ELF-1 (cell line): Measurements from ENCODE around the gene CACNB4.
"Not testable (repeated sequence)": the region's sequence is repeated elsewhere in the genome, so short reads cannot be mapped to it uniquely, and the experiment has no call there.

Source experiments
- DNase-seq: peaks from one replicate; pipeline ENCODE4 v3.0.0-alpha.2; 2016; ENCODE audit warnings: low read depth, low spot score

The CACNB4 gene

GRCh38 chr2:151906633-151906998 is 192.2 kb downstream of the CACNB4 start:
- DNase-seq: no peak

- DNase-seq: no peak
These were observed 192.7 kb downstream of the CACNB4 start for GRCh38 chr2:151905963-151906632.

- DNase-seq: no peak
These were observed 194.0 kb downstream of the CACNB4 start for GRCh38 chr2:151904807-151905206.

DNA sequence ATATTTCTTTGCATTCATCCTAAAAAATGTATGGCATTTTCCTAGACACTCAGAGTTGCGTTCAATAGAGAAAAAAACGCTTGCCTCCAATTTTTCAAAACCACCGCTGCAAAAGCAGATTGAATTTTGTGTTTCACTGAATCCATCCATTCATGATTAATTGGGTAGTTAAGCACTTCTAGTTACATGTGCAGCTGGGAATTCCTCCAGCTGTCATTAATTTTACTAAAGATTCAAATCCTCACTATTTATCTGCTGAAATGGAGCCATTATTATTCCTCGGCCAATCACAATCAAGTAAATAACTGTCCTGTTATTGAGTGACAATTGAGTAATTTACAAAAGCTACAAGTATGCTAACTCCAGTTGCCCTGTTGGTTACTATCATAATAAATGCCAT is 194.8 kb downstream of the CACNB4 start:
- no peak for DNase-seq

- DNase-seq: no peak
These were observed 196.0 kb downstream of the CACNB4 start for GRCh38 chr2:151902829-151903228.

DNA sequence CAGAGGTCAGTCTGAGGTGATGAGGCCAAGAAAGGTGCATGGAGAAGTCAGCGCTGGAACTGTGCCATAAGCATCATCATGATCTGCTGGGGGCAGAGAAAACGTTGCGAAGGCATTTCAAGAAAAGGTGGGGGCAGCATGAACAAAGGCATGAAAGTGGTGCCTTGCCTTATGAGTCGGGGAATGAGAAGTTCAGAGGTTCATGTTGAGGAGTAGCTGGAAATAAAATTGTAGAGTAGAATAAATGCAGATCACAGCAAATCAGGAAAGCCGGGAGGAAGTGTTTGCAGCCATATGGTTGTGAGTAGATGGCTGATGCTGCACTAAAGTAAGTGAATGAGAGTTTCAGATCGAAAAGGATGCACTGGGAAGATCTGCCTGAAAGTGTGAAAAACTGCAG is 198.5 kb downstream of the CACNB4 start:
- no peak for DNase-seq

DNA sequence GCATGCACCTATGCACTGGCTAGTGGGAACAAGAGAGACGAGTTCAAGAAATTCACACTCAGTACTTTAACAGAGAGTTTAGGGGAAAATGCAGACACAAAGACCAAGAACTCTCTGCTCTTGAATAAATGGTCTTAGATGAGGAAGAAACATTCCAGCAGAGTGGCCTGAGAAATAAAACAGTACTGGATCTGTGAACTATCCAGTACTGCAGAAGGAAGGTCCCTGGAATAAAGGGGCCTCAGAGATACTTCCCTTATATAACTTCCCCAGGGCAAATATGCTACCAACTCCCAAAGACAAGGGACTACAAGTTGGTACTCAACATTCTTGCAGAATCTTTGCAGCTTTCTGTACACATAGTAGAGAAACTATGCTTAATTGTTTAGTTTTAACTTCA is 199.7 kb downstream of the CACNB4 start:
- no peak for DNase-seq

DNA sequence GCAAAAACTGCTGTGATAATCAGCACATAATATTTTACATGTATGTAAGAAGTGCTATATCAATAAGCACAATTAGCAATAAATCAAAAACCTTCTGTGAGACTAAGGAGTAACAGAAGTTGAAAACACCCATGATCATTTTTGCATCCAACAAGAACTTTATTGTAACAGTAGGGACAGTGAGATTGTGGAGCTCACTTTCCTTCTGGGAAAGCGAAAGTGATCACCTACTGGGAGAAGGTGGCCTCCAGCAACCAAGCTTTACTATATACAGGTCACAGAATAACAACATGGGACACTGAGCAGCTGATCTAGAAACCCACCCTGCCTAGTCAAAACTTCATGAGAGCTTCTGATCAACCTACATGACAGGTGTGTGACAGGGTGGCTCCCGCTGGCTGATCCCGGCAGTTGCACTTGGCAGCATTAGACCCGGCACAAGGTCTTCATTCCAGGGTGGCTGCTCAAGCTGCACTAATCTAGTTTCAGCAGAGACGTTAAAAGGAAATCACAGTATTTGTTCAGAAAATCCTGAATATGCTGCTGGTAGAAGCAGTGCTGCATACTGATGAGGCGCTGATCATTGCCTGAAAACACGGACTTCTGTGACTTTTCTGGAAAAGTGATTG is 207.2 kb downstream of the CACNB4 start:
- no peak for DNase-seq

GRCh38 chr2:151887164-151887563 is 211.7 kb downstream of the CACNB4 start:
- no peak for DNase-seq

GRCh38 chr2:151886241-151886640 is 212.6 kb downstream of the CACNB4 start:
- no peak for DNase-seq

DNA sequence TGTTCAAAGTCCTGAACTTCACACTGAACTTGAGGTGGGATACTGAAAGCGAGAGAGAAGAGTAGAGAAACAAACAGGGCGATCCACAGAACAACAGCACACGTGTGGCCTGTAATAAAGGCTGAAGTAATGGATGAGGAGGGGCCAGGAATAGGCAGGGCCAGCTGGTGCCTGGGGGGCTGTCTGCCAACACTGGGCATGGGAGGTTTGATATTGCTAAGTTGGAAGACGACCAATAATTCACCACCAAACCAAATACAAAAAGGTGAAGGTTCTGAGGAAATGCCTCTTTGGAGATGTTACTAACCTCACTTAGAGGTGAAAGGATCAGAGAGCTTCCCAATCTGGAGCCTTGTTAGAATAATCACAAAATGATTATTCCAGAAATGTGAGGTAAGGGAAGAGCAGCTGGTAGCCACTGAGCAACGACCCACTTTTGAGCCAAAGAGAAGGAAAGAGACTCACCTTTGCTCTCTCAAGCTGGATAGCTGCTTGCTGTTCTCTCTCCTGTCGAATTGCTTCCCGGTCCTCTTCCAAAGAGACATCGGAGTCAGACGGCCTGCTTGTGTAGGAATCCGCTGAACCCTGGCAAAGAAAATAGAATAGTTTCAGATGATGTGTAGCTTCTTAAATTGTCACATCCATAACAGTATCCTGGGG is 215.9 kb downstream of the CACNB4 start:
- no peak for DNase-seq

DNA sequence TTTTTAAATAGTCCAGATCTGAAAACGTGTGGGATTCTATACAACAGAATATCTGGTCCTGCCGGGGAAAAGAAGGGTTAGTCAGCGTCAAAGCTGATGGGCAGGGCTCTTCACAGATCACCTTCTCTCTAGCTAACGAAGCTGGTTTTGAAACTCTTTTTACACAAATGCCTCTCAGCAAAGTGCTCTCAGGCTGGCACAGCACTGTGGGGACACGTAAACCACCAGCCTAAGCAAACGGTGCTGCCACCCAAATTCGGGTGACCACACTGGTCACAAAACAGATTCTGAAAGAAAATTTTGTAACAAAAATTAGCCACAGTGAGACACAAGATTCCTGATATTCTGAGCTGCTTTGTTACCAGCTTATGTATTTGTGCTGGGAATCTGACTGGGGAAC is 217.5 kb downstream of the CACNB4 start:
- DNase-seq: no peak

DNA sequence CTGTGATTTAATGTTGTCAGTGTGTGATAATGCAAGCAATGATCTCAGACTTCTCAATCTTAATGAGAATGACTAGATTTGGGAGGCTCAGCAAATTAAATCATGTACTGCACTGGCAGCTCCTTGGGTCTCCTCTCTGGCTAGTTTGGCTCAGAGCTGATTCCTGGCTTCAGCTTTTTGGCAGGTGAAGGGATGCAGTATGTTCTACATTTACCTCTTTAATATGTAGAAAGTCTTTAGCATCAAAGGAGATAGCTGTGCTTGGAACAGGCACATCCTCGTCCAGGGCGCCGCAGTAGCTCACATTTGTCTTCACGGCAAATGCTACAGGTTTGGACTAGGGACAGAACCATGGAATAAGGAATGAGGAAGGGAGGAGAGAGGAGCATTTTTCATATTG is 218.3 kb downstream of the CACNB4 start:
- no peak for DNase-seq

- peak; percentile 9 for DNase-seq
These were observed 219.9 kb downstream of the CACNB4 start for GRCh38 chr2:151878655-151879563.

GRCh38 chr2:151878204-151878603 is 220.6 kb downstream of the CACNB4 start:
- no peak for DNase-seq

- DNase-seq: not testable (repeated sequence)
These were observed 223.2 kb downstream of the CACNB4 start for GRCh38 chr2:151875631-151876030.

GRCh38 chr2:151872463-151872862 is 226.4 kb downstream of the CACNB4 start:
- DNase-seq: no peak

DNA sequence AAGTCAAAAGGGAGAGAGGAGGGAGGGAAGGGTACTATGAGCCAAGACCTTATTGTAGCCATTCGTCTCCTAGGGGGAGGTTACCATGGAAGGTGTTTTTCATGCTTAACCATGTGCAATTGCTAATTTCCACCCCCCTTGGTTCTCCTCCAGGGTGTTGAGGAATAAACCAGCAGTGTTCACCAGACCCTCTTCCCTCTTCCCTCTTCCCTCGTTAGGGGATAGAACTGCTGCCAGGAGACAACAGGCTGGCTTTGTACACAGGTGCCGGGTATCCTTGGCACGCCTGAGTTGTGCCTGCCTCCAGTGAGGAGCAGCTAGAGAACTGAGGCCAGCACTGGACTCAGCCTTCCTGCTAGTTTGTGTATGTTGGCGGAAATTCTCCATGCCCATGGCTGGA is 229.6 kb downstream of the CACNB4 start:
- no peak for DNase-seq

GRCh38 chr2:151862700-151863099 is 236.1 kb downstream of the CACNB4 start:
- DNase-seq: no peak

DNA sequence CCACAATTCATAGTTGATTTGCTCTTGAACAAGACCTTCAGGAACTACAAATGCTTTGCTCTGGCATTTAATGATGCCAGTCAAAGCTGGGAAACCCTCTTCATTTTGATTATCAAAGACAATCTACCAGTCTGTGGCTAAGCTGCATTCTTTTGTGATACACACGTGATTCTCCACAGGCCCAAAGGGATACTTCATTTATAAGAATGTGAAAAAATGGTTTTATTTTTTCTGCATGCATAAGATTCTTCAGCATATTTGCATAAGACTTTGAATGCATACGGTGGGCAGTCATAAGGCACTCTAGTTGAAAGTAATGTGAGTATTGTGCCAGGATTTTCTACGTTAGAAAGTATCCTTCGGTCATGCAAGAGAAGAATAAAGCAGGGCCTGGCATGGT is 237.7 kb downstream of the CACNB4 start:
- DNase-seq: no peak

- no peak for DNase-seq
These were observed 238.2 kb downstream of the CACNB4 start for GRCh38 chr2:151860613-151861146.

GRCh38 chr2:151860210-151860609 is 238.6 kb downstream of the CACNB4 start:
- no peak for DNase-seq
